Vein endothelial cell (primary cell): Measurements from ENCODE around the gene VWDE. TPM values are rescaled to one million over a fixed set of nuclear protein-coding genes. Genes with fewer than 3 reads are reported as not detected.

Experiments used
- total RNA-seq: library from RNA; depleted of rRNA; stranded (reverse); fragments of >200 nt; gene quantifications from 2 replicates; pipeline ENCODE4 v1.2.3, GENCODE V29; 2012

Gene VWDE
- total RNA-seq: not detected in 2 replicates

GRCh38 chr7:12403287-12404181 is at the start of gene VWDE:
VWDE (minus strand) TSS chr7:12403865; CDS start chr7:12403716, 149 bp downstream.

Other genes starting within 250 kb of the VWDE start
- 43.1 and 51.4 TPM in 2 replicates for gene TMEM106B, start 192.6 kb downstream of the VWDE start, total RNA-seq
- gene SCIN, start 166.9 kb upstream of the VWDE start, total RNA-seq: 0.33 and 0.76 TPM in 2 replicates